Keratinocyte (primary cell): ENCODE data around the gene MXD3. TPM values are rescaled to one million over a fixed set of nuclear protein-coding genes. Genes with fewer than 3 reads are reported as not detected.

Source experiments
- DNase-seq: peaks from one replicate; pipeline ENCODE4 v3.0.0-alpha.2; 2011; ENCODE audit warnings: low read depth, missing footprints, low spot score
- FAIRE-seq: peaks from 2 replicates; lab custom pipeline; 2011; peaks lifted over from hg19 to GRCh38; lab: Jason Lieb, UNC
- H2AFZ ChIP-seq: 2 replicates; pipeline ENCODE4 v1.6.0; 2012; ENCODE audit warnings: low read length, control low read depth, inconsistent platforms; ENCODE audit not compliant: control insufficient read depth
- H3K27ac ChIP-seq: 2 replicates; pipeline ENCODE4 v1.5.1; 2011; ENCODE audit warnings: low read length; ENCODE audit not compliant: control insufficient read depth, insufficient read depth
- H3K27me3 ChIP-seq: 3 replicates; pipeline ENCODE4 v1.6.0; 2011; ENCODE audit warnings: low read length; ENCODE audit not compliant: control insufficient read depth, insufficient read depth; ENCODE audit errors: extremely low read depth
- H3K36me3 ChIP-seq, 2 experiments: 2 replicates in 1 of 2; 3 replicates in 1 of 2; pipeline ENCODE4 v1.5.1; 2011; ENCODE audit warnings: low read length in 2 of 2, mild to moderate bottlenecking in 1 of 2; ENCODE audit not compliant: control insufficient read depth in 2 of 2, insufficient read depth in 2 of 2; ENCODE audit errors: extremely low read depth in 1 of 2
- H3K4me1 ChIP-seq: 3 replicates; pipeline ENCODE4 v1.5.1; 2011; ENCODE audit warnings: low read length; ENCODE audit not compliant: control insufficient read depth, insufficient read depth; ENCODE audit errors: extremely low read depth
- H3K4me2 ChIP-seq: 3 replicates; pipeline ENCODE4 v1.6.0; 2011; ENCODE audit warnings: low read depth, low read length; ENCODE audit not compliant: control insufficient read depth, insufficient read depth; ENCODE audit errors: extremely low read depth
- H3K4me3 ChIP-seq, 3 experiments: fragments of 200-600 bp in 1 of 3; sonication (generic) in 1 of 3; 2 replicates in 2 of 3; 3 replicates in 1 of 3; pipeline ENCODE4 v1.5.1; 2011 to 2016; ENCODE audit warnings: low read length in 3 of 3, mild to moderate bottlenecking in 3 of 3, control low read depth in 2 of 3, inconsistent platforms in 1 of 3, low read depth in 1 of 3, mixed read lengths in 1 of 3, mixed run types in 1 of 3, moderate library complexity in 1 of 3; ENCODE audit not compliant: control insufficient read depth in 2 of 3, insufficient read depth in 2 of 3; ENCODE audit errors: extremely low read depth in 1 of 3
- H3K79me2 ChIP-seq: 2 replicates; pipeline ENCODE4 v1.6.0; 2012; ENCODE audit warnings: low read length; ENCODE audit not compliant: control insufficient read depth, insufficient read depth
- H3K9ac ChIP-seq: 3 replicates; pipeline ENCODE4 v1.6.0; 2011; ENCODE audit warnings: low read length; ENCODE audit not compliant: control insufficient read depth, insufficient read depth; ENCODE audit errors: extremely low read depth
- H3K9me1 ChIP-seq: 3 replicates; pipeline ENCODE4 v1.6.0; 2011; ENCODE audit warnings: low read length; ENCODE audit not compliant: control insufficient read depth, insufficient read depth; ENCODE audit errors: extremely low read depth
- H3K9me3 ChIP-seq: 2 replicates; pipeline ENCODE4 v1.5.1; 2012; ENCODE audit warnings: low read depth, low read length; ENCODE audit not compliant: control insufficient read depth
- H4K20me1 ChIP-seq: 3 replicates; pipeline ENCODE4 v1.6.0; 2011; ENCODE audit warnings: low read length; ENCODE audit not compliant: control insufficient read depth, insufficient read depth; ENCODE audit errors: extremely low read depth
- CTCF ChIP-seq, 3 experiments: IDR thresholded peaks in 1 of 3; conservative IDR thresholded peaks in 1 of 3; optimal IDR thresholded peaks in 1 of 3; 2 replicates in 2 of 3; 3 replicates in 1 of 3; pipeline versions ENCODE3 to v1.5.1; 2011; ENCODE audit warnings: low read length in 3 of 3, mild to moderate bottlenecking in 3 of 3, moderate library complexity in 2 of 3, control low read depth in 1 of 3, inconsistent platforms in 1 of 3; ENCODE audit not compliant: insufficient read depth in 2 of 3; ENCODE audit errors: extremely low read depth in 1 of 3
- EZH2 ChIP-seq: IDR thresholded peaks from one replicate; pipeline ENCODE4 v1.6.1; 2012; ENCODE audit warnings: inconsistent platforms, mild to moderate bottlenecking, low read length, moderate library complexity
- dilution Hi-C: fragments of 300-500 bp; cut with MboI; formaldehyde crosslinking; loops from one replicate; pipeline ENCODE4 v1.7.0; 2020; ENCODE audit warnings: low sequenced_read_pairs; ENCODE audit not compliant: extremely low pct_ligation_motif_present
- polyA plus RNA-seq, 5 experiments: library from polyadenylated mRNA; depleted of rRNA in 3 of 5; stranded (reverse) in 3 of 5; stranded (forward) in 1 of 5; unstranded in 1 of 5; fragments of >200 nt; gene quantifications; 1 replicate in 1 of 5; 2 replicates in 3 of 5; 3 replicates in 1 of 5; pipeline versions ENCODE4 v1.2.1 to v1.2.3, GENCODE V29; 2011 to 2012; ENCODE audit warnings: missing spikeins in 2 of 5, low read depth in 1 of 5, low replicate concordance in 1 of 5

Gene MXD3
- polyA plus RNA-seq, 1 donor (not counting 4 experiments of a cell fraction or from before 2014, with no cell fraction given): 0.97 TPM

- H3K9ac ChIP-seq: no peak overlapping the region
- H3K9me3 ChIP-seq: no peaks in the 10 kb centered on the region
- TF ChIP-seq CTCF (optimal IDR thresholded peaks at IDR 0.05 in 1 of 3, IDR thresholded peaks at IDR 0.05 in 1 of 3, conservative IDR thresholded peaks at IDR 0.05 in 1 of 3; ENCODE audit: extremely low read depth in 1 of 3, insufficient read depth in 2 of 3, low read length in 3 of 3) (no peak), EZH2 (no peak)
- H3K4me1 ChIP-seq: peaks cover 37% of the 10 kb centered on the region
- dilution Hi-C loops: no loop called here
- no peak overlapping the region for H3K4me2 ChIP-seq
- no peaks in the 10 kb centered on the region for H3K27me3 ChIP-seq
- H3K9me1 ChIP-seq: no peaks in the 10 kb centered on the region
- H3K36me3 ChIP-seq: peaks cover 0 to 6% of the 10 kb centered on the region in 2 experiments
- peaks cover 17% of the 10 kb centered on the region for H3K79me2 ChIP-seq
- no peak overlapping the region for H2AFZ ChIP-seq
- H3K27ac ChIP-seq: no peak overlapping the region
- no peaks in the 10 kb centered on the region for H4K20me1 ChIP-seq
- DNase-seq: no peak
- no peak for FAIRE-seq
- no peak overlapping the region for H3K4me3 ChIP-seq
Measured at GRCh38 chr5:177354711-177355110, 43.0 kb upstream of the MXD3 start.

GRCh38 chr5:177354256-177354655, 42.6 kb upstream of the MXD3 start:
- dilution Hi-C loops: no loop called here
- H3K36me3 ChIP-seq: peaks cover 1 to 9% of the 10 kb centered on the region in 2 experiments
- H3K27ac ChIP-seq: no peak overlapping the region
- H3K4me1 ChIP-seq: peaks cover 41% of the 10 kb centered on the region
- no peak overlapping the region for H3K4me2 ChIP-seq
- FAIRE-seq (no peak), DNase-seq (no peak)
- H4K20me1 ChIP-seq: no peaks in the 10 kb centered on the region
- H3K27me3 ChIP-seq: no peaks in the 10 kb centered on the region
- peaks cover 21% of the 10 kb centered on the region for H3K79me2 ChIP-seq
- H3K9me1 ChIP-seq: no peaks in the 10 kb centered on the region
- H3K9ac ChIP-seq: no peak overlapping the region
- TF ChIP-seq EZH2 (no peak), CTCF (optimal IDR thresholded peaks at IDR 0.05 in 1 of 3, IDR thresholded peaks at IDR 0.05 in 1 of 3, conservative IDR thresholded peaks at IDR 0.05 in 1 of 3; ENCODE audit: extremely low read depth in 1 of 3, insufficient read depth in 2 of 3, low read length in 3 of 3) (no peak)
- no peak overlapping the region for H3K4me3 ChIP-seq
- no peak overlapping the region for H2AFZ ChIP-seq
- no peaks in the 10 kb centered on the region for H3K9me3 ChIP-seq
